Esophagus mucosa (tissue), 1 donor: Measurements from ENCODE around the gene PILRA. TPM values are rescaled to one million over a fixed set of nuclear protein-coding genes. Genes with fewer than 3 reads are reported as not detected.
A peak's percentile ranks its signal among the peaks of the same experiment; 100 is the strongest.

Experiments used
- ATAC-seq: fragments of 200-7000 bp; cut with Tn5 transposase; one replicate; pipeline ENCODE4 v1.9.1; 2020
- total RNA-seq: library from RNA; stranded (reverse); gene quantifications from one replicate; pipeline ENCODE4 v1.2.4, GENCODE V29; 2023
- donor health status: DM: yes; HTN: yes; CAD: no.

PILRA gene
- total RNA-seq, 1 donor from 2014 or later, result 2.7 TPM

GRCh38 chr7:100413346-100413745, 40.1 kb downstream of the PILRA start:
- ATAC-seq, result peak; percentile 38

- no peak for ATAC-seq
These were observed 40.6 kb downstream of the PILRA start for GRCh38 chr7:100413889-100414288.

- no peak for ATAC-seq
These were observed 42.2 kb downstream of the PILRA start for GRCh38 chr7:100415448-100415847.

- no peak for ATAC-seq
These were observed 45.8 kb downstream of the PILRA start for GRCh38 chr7:100418930-100419659.

- ATAC-seq, result no peak
These were observed 46.5 kb downstream of the PILRA start for GRCh38 chr7:100419660-100420226.

- ATAC-seq, result no peak
These were observed 50.0 kb downstream of the PILRA start for GRCh38 chr7:100423315-100423714.

GRCh38 chr7:100425347-100425746, 52.1 kb downstream of the PILRA start:
- no peak for ATAC-seq

GRCh38 chr7:100426516-100426915, 53.2 kb downstream of the PILRA start:
- no peak for ATAC-seq

GRCh38 chr7:100427762-100428198, 54.5 kb downstream of the PILRA start:
- ATAC-seq, result no peak

- peak; percentile 78 for ATAC-seq
These were observed 55.1 kb downstream of the PILRA start, which contains the start of gene ZCWPW1 for GRCh38 chr7:100428199-100428966. TSS of gene ZCWPW1 (minus strand) at chr7:100428703. CDS start at chr7:100420649, 8,054 bp downstream.

GRCh38 chr7:100428967-100429636, 55.8 kb downstream of the PILRA start:
- peak; percentile 87 for ATAC-seq

GRCh38 chr7:100429637-100430492, 56.6 kb downstream of the PILRA start, which contains the start of gene MEPCE:
TSS of gene MEPCE (plus strand) at chr7:100429831. CDS start at chr7:100430019, 188 bp downstream.
- peak; percentile 67 for ATAC-seq

GRCh38 chr7:100430493-100431285, 57.4 kb downstream of the PILRA start:
- no peak for ATAC-seq

- ATAC-seq, result no peak
These were observed 58.0 kb downstream of the PILRA start for GRCh38 chr7:100431286-100431735.

GRCh38 chr7:100432053-100432452, 58.8 kb downstream of the PILRA start:
- ATAC-seq, result no peak

- no peak for ATAC-seq
These were observed 59.5 kb downstream of the PILRA start for GRCh38 chr7:100432621-100433275.

- ATAC-seq, result no peak
These were observed 59.9 kb downstream of the PILRA start for GRCh38 chr7:100433276-100433591.

- ATAC-seq, result no peak
These were observed 60.5 kb downstream of the PILRA start for GRCh38 chr7:100433592-100434296.

GRCh38 chr7:100434297-100435144, 61.2 kb downstream of the PILRA start:
- ATAC-seq, result no peak
